ENCODE data around the gene SLC6A7. TPM values are rescaled to one million over a fixed set of nuclear protein-coding genes. Genes with fewer than 3 reads are reported as not detected.
A peak's percentile ranks its signal among the peaks of the same experiment; 100 is the strongest.

Gene SLC6A7
- total and polyA plus RNA-seq, 2 experiments from 2014 or later, result not detected

GRCh38 chr5:150156540-150156939 is 33.3 kb upstream of the SLC6A7 start:
- no peak overlapping the region for H3K4me3 ChIP-seq
- TF ChIP-seq CTCF (IDR thresholded peaks at IDR 0.05; ENCODE audit: low read depth, low read length), result no peak
- no peak overlapping the region for H3K27ac ChIP-seq
- no peaks in the 10 kb centered on the region for H3K4me1 ChIP-seq (ENCODE audit: low read depth)
- H3K27me3 ChIP-seq, result no peaks in the 10 kb centered on the region
- no peak for DNase-seq (ENCODE audit: low read depth in 1 of 2, low spot score in 1 of 2)
- H3K9me3 ChIP-seq (ENCODE audit: low read depth), result no peaks in the 10 kb centered on the region
- no peaks in the 10 kb centered on the region for H3K36me3 ChIP-seq

- no peak for DNase-seq (ENCODE audit: low read depth in 1 of 2, low spot score in 1 of 2)
- H3K4me3 ChIP-seq, result no peak overlapping the region
- no peaks in the 10 kb centered on the region for H3K27me3 ChIP-seq
- no peaks in the 10 kb centered on the region for H3K36me3 ChIP-seq
- no peaks in the 10 kb centered on the region for H3K4me1 ChIP-seq (ENCODE audit: low read depth)
- H3K9me3 ChIP-seq (ENCODE audit: low read depth), result no peaks in the 10 kb centered on the region
- no peak overlapping the region for H3K27ac ChIP-seq
- no peak for TF ChIP-seq CTCF (IDR thresholded peaks at IDR 0.05; ENCODE audit: low read depth, low read length)
These were observed 32.7 kb upstream of the SLC6A7 start for GRCh38 chr5:150157168-150157567.

GRCh38 chr5:150158170-150158949 is 31.5 kb upstream of the SLC6A7 start:
- TF ChIP-seq CTCF (IDR thresholded peaks at IDR 0.05; ENCODE audit: low read depth, low read length), result no peak
- peak in 1 of 2 donors; percentile 69 for DNase-seq (ENCODE audit: low read depth in 1 of 2, low spot score in 1 of 2)
- Histone ChIP-seq H3K4me1 (ENCODE audit: low read depth) (no peaks in the 10 kb centered on the region), H3K36me3 (no peaks in the 10 kb centered on the region), H3K4me3 (no peak overlapping the region), H3K9me3 (ENCODE audit: low read depth) (no peaks in the 10 kb centered on the region), H3K27me3 (no peaks in the 10 kb centered on the region), H3K27ac (no peak overlapping the region)

- Histone ChIP-seq H3K36me3 (no peaks in the 10 kb centered on the region), H3K9me3 (ENCODE audit: low read depth) (no peaks in the 10 kb centered on the region), H3K4me1 (ENCODE audit: low read depth) (no peaks in the 10 kb centered on the region), H3K27ac (no peak overlapping the region), H3K4me3 (no peak overlapping the region), H3K27me3 (no peaks in the 10 kb centered on the region)
- no peak for TF ChIP-seq CTCF (IDR thresholded peaks at IDR 0.05; ENCODE audit: low read depth, low read length)
- peak in 1 of 2 donors; percentile 28 for DNase-seq (ENCODE audit: low read depth in 1 of 2, low spot score in 1 of 2)
These were observed 30.8 kb upstream of the SLC6A7 start for GRCh38 chr5:150159031-150159430.

GRCh38 chr5:150159741-150160179 is 30.1 kb upstream of the SLC6A7 start:
- Histone ChIP-seq H3K36me3 (no peaks in the 10 kb centered on the region), H3K4me1 (ENCODE audit: low read depth) (no peaks in the 10 kb centered on the region), H3K4me3 (no peak overlapping the region), H3K9me3 (ENCODE audit: low read depth) (no peaks in the 10 kb centered on the region), H3K27ac (no peak overlapping the region), H3K27me3 (peaks cover under 1% of the 10 kb centered on the region)
- TF ChIP-seq CTCF (IDR thresholded peaks at IDR 0.05; ENCODE audit: low read depth, low read length), result no peak
- peak in 1 of 2 donors; percentile 96 for DNase-seq (ENCODE audit: low read depth in 1 of 2, low spot score in 1 of 2)

Data from cardiac muscle cell (in vitro differentiated cells and primary cell).